PFSK-1 (cell line): ENCODE results near the gene ISM2.

ENCODE experiments used
- POLR2AphosphoS5 ChIP-seq: IDR thresholded peaks from 2 replicates; pipeline ENCODE4 v1.6.1; 2012; ENCODE audit warnings: low read depth, mild to moderate bottlenecking, control low read depth, low read length, moderate library complexity
- TF ChIP-seq, protein P1 (sequence below), 2 experiments: IDR thresholded peaks; 2 replicates each; pipeline versions ENCODE4 v1.6.1 to v1.8.0; 2011 to 2012; ENCODE audit warnings: low read depth in 2 of 2, low read length in 2 of 2, control low read depth in 1 of 2, inconsistent platforms in 1 of 2, mild to moderate bottlenecking in 1 of 2, moderate library complexity in 1 of 2; ENCODE audit not compliant: insufficient read depth in 1 of 2

DNA sequence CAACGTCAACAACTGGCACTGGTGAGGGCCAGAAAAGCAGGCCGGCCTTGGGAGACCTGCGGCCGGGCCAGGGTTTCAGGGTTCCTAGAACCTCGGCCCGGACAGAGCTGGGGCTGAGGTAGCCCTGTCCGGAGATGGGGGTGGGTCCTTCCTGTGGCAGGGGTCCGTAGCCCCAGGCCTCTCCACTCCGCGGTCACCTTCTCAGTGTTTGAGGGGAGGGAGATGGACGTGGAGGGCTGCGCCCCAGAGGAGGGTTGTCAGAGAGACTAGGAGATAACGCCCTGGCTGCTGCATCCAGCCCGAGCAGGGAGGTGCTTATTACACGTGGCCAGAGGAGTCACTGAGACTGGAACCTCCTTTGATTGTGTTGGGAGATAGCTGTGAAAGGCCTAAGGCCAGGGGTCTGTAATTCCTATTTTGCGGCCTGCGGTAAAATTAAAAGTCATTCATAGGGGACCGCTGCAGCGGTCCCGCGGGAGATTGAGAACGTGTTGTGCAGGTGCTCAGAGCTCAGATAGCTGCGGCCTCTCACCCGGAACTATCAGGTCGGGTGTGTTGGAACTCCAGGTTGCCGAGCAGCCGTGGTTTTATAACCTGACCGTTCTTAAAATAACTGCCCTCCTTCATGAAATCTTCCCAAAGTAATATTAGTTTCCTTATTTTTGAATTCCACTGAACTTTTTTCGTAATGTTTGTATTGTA, 40.2 kb downstream of the ISM2 start:
- TF ChIP-seq, protein P1, sequence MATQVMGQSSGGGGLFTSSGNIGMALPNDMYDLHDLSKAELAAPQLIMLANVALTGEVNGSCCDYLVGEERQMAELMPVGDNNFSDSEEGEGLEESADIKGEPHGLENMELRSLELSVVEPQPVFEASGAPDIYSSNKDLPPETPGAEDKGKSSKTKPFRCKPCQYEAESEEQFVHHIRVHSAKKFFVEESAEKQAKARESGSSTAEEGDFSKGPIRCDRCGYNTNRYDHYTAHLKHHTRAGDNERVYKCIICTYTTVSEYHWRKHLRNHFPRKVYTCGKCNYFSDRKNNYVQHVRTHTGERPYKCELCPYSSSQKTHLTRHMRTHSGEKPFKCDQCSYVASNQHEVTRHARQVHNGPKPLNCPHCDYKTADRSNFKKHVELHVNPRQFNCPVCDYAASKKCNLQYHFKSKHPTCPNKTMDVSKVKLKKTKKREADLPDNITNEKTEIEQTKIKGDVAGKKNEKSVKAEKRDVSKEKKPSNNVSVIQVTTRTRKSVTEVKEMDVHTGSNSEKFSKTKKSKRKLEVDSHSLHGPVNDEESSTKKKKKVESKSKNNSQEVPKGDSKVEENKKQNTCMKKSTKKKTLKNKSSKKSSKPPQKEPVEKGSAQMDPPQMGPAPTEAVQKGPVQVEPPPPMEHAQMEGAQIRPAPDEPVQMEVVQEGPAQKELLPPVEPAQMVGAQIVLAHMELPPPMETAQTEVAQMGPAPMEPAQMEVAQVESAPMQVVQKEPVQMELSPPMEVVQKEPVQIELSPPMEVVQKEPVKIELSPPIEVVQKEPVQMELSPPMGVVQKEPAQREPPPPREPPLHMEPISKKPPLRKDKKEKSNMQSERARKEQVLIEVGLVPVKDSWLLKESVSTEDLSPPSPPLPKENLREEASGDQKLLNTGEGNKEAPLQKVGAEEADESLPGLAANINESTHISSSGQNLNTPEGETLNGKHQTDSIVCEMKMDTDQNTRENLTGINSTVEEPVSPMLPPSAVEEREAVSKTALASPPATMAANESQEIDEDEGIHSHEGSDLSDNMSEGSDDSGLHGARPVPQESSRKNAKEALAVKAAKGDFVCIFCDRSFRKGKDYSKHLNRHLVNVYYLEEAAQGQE (IDR thresholded peaks at IDR 0.05; ENCODE audit: insufficient read depth in 1 of 2, low read depth in 2 of 2, low read length in 2 of 2), result no peak
- TF ChIP-seq POLR2AphosphoS5, result no peak
